GM19023 (cell line): ENCODE data around the gene DNER.
"Not testable (repeated sequence)": the region's sequence is repeated elsewhere in the genome, so short reads cannot be mapped to it uniquely, and the experiment has no call there.

Source experiments
- ATAC-seq: cut with Tn5 transposase; IDR thresholded peaks from one replicate; pipeline ENCODE4 v1.9.1; 2021; ENCODE audit warnings: mild to moderate bottlenecking, moderate library complexity; ENCODE audit not compliant: unreplicated experiment

The DNER gene

GRCh38 chr2:229350117-229350805 lies 364.1 kb downstream of the DNER start:
- no peak for ATAC-seq

- no peak for ATAC-seq
These were observed 366.2 kb downstream of the DNER start for GRCh38 chr2:229348128-229348527.

DNA sequence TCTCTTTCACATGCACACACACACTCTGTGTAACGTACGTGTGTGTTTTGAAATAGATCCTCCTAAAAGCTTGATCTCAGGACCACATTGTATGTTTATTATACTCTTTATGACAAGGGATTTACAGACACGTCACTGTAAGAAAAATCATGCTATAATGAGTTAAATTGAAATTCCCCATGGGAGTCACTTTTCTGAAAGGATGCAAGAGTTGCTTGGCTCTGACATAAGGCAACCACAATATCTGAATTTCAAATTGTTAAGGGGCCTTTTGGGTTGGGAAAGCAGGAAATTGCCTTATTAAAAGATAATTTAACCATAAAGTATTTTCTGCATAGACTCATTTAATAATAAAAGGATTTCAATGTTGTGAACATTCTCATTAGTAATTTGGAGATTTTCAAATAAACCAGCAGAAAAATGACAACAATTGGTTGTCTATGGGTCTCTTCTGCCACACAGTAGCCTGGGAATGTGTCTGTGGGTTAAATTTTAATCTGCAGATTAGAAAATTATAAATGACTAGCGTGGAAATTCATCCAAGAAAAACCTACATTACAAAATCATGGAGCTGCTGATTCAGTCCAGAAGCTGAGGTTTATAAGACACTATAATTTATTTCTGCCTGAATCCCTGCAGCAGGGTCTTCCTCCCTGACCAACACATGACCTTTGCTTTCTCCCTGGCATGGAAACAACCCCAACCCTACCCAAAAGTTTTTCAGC lies 367.4 kb downstream of the DNER start:
- ATAC-seq, result no peak

DNA sequence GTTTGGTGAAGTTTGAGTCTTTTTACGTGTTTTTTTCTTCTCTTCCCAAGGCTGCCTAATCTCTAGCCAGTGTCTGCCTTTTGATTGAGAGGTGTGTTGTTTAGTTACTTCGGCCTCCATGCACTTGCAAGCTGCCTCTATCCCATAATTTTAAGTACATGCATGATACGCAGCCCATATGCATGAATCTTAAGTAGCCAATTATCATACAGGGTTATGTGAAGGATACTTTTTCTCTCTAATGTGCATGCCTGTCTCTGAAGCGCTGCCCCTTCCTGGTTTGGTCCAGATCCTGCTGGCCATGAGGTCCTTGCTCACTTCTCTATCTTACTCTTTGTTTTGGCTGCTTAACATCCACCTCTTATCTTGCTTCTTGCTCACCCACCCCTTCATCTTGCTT lies 369.4 kb downstream of the DNER start:
- no peak for ATAC-seq

DNA sequence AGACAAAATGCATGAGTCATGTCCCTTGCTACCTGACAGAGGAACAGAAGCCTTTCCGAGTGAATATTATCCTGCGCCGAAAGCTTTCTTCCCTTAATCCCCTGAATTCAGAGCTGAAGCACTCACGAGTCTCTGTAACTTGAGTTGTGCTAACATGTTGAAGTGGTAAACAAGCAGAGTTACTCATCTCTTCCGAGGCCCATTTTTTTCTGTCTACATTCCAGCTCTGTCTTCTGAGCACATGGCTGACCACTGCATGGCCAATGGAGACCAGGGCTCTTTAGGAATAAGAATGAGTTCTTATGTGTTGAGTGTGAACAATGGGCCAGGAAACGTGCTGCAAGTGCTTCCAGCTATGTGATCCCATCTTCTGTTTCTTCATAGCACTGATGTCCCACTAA lies 370.2 kb downstream of the DNER start:
- ATAC-seq, result no peak

DNA sequence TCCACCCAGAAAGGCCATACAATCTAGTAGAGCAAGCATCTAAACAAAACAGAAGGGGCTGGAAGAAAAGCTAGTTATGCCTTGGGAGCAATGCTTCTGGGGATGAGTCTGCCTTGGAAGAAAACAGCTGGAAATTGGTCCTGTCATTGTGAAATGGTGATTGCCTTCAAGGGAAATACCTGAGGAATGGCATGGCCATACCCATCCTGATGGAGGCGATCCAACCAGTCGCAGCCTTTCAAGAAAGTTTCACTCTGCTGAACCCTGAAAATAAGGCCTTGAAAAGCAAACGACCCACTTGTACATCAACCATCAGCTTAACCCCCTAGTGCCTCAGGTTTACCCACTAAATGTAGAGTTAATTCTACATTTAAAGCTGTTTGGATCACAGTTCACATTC lies 370.7 kb downstream of the DNER start:
- ATAC-seq, result no peak

- ATAC-seq, result no peak
These were observed 372.0 kb downstream of the DNER start for GRCh38 chr2:229342376-229342775.

GRCh38 chr2:229340086-229340760 lies 374.1 kb downstream of the DNER start:
- no peak for ATAC-seq

- no peak for ATAC-seq
These were observed 374.7 kb downstream of the DNER start for GRCh38 chr2:229339618-229340017.

DNA sequence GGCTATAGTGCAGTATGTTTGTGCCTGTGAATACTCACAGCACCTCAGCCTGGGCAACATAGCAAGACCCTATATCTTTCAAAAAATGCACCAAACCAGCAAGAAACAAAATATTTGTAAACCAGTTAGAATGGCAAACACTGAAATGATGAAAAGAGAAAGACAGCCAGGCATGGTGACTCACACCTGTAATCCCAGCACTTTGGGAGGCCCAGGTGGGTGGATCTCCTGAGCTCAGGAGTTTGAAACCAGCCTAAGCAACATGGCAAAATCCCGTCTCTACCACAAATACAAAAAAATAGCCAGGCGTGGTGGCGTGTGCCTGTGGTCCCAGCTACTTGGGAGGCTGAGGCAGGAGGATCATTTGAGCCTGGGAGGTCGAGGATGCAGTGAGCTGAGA lies 375.2 kb downstream of the DNER start:
- not testable (repeated sequence) for ATAC-seq

GRCh38 chr2:229335877-229336346 lies 378.4 kb downstream of the DNER start:
- ATAC-seq, result no peak

GRCh38 chr2:229335330-229335729 lies 379.0 kb downstream of the DNER start:
- ATAC-seq, result no peak

DNA sequence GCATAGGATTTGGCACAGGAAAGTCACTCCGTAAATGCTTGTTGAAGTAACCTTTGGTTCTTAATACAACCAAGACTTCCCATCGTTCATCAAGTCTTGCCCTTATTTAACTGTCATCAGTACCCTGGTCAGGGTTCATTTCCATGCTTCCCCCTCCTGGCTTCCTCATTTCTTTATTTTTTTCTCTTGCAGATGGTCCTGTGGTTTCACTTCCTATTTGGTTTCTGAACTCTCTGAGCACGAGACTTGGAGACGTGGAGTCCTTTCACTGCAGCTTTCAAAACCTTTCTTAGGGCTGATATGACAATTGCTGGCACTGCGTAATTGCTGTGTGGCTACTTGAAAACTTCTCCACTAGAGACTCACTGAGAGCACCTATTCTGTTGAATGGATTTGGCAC lies 383.4 kb downstream of the DNER start:
- no peak for ATAC-seq

DNA sequence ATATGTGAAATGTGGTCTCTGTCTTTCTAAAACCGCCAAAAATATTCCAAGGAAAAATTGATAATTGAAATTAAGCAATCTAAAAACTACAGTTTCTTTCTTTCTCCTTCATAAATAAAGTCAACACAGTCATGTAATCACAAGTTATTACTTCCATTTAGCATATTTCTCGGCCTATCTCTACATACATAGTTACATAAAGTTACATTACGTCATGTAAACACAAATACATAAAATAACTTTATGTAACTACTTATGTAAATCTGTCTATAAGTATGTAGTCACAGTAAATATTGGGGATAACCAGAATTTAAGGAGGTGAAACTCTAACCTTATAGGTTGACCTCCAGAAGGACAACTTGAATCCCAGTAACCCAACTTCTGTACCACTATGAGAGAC lies 394.8 kb downstream of the DNER start:
- no peak for ATAC-seq

DNA sequence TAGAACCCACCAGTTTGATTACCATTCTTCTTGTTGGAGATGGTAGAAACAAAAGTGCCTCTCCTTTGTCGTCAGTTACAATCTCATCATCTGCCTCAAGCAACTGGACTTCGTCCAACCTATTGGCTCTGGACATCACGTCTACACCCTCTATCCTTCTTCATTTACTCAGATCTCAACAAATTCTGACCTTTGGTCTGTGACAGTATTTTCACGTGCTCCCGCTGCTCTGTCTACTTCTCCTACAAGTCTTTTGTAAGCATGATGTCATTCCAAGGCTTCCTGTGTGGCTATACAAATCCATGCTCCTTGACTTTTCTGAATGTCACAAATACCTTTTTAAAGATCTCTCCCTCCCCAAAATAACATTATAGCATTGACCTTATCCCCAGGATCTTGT lies 400.2 kb downstream of the DNER start:
- no peak for ATAC-seq

- ATAC-seq, result no peak
These were observed 400.8 kb downstream of the DNER start for GRCh38 chr2:229313591-229313990.
